Adipocyte (in vitro differentiated cells): ENCODE measurements around the gene TMPRSS13.

Experiments
- DNase-seq: peaks from one replicate; pipeline ENCODE4 v3.0.0-alpha.2; 2015; ENCODE audit warnings: low read depth
- H3K27me3 ChIP-seq: replicated peaks from 2 replicates; pipeline ENCODE4 v1.7.0; 2013; ENCODE audit warnings: mild to moderate bottlenecking, low read length, moderate library complexity; ENCODE audit not compliant: control insufficient read depth, insufficient read depth
- H3K36me3 ChIP-seq: 2 replicates; pipeline ENCODE4 v1.7.0; 2013; ENCODE audit warnings: low read length, mild to moderate bottlenecking, moderate library complexity; ENCODE audit not compliant: control insufficient read depth, insufficient read depth, severe bottlenecking
- H3K4me1 ChIP-seq: 2 replicates; pipeline ENCODE4 v1.7.0; 2013; ENCODE audit warnings: mild to moderate bottlenecking, low read length, moderate library complexity; ENCODE audit not compliant: control insufficient read depth, insufficient read depth
- H3K4me3 ChIP-seq: 2 replicates; pipeline ENCODE4 v1.7.0; 2013; ENCODE audit warnings: mild to moderate bottlenecking, low read length, moderate library complexity
- H3K9ac ChIP-seq: 2 replicates; pipeline ENCODE4 v1.7.0; 2013; ENCODE audit warnings: mild to moderate bottlenecking, low read length, moderate library complexity
- H3K9me3 ChIP-seq: 2 replicates; pipeline ENCODE4 v1.7.0; 2013; ENCODE audit warnings: mild to moderate bottlenecking, low read length, moderate library complexity; ENCODE audit not compliant: control insufficient read depth

TMPRSS13 gene

DNA sequence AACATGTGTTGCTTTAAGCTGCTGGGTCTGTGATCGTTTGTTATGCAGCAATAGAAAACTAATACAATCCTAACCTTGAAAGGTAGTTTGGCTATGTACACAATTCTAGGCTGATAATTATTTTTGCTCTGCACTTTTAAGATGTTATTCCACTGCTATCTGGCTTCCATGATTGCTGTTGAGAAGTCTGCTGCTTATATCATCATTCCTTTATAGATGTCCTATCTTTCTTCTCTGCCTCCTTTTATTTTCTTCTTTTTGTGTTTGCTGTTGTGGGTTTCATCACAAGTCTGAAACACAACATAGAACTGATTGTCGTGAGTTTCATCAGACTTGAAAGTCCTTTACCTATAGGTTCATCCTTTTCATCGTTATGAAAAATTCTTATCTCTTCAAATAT lies 76.9 kb downstream of the TMPRSS13 start:
- H3K9ac ChIP-seq = no peak overlapping the region
- no peaks in the 10 kb centered on the region for H3K36me3 ChIP-seq
- peaks cover 7% of the 10 kb centered on the region for H3K27me3 ChIP-seq
- DNase-seq = no peak
- peaks cover 20% of the 10 kb centered on the region for H3K9me3 ChIP-seq
- no peaks in the 10 kb centered on the region for H3K4me1 ChIP-seq
- H3K4me3 ChIP-seq = no peak overlapping the region

DNA sequence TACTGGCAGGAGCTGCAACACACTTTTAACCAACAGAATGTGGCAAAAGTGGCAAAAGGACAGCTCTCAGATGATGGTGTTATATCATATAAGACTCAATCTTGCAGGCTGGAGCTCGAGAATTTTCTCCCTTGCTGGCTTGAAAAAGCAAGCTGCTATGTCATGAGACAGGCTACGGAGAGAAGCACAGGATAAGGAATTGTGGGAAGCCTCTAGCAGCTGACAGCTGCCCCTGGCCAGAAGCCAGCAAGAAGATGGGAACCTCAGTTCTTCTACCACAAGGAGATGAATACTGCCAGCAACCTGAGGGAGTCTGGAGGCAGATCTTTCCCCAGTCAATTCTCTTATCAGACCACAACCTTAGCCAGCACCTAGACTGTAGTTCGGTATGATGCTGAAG lies 77.3 kb downstream of the TMPRSS13 start:
- H3K27me3 ChIP-seq = peaks cover 7% of the 10 kb centered on the region
- H3K36me3 ChIP-seq = no peaks in the 10 kb centered on the region
- no peaks in the 10 kb centered on the region for H3K4me1 ChIP-seq
- no peak overlapping the region for H3K4me3 ChIP-seq
- peaks cover 20% of the 10 kb centered on the region for H3K9me3 ChIP-seq
- H3K9ac ChIP-seq = no peak overlapping the region
- DNase-seq = no peak

DNA sequence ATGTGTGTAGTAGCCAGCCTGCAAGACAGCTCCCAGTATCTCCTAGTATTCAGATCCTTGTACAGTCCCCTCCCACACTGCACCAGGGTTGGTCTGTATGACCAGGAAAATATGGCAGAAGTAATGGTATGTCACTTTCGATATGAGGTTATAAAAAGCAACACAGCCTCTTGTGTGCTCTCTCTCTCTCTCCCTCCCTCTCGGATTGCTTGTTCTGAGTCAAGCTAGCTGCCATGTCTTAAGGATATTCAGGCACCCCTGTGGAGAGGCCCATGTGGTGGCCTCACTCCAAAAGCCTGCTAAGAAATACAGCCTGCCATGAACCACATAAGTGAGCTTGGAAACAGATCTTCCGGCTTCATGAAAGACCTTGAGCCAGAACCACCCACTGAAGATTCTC lies 78.1 kb downstream of the TMPRSS13 start:
- Histone ChIP-seq H3K27me3 (peaks cover 5% of the 10 kb centered on the region), H3K9ac (no peak overlapping the region), H3K4me3 (no peak overlapping the region), H3K4me1 (no peaks in the 10 kb centered on the region), H3K36me3 (no peaks in the 10 kb centered on the region), H3K9me3 (peaks cover 20% of the 10 kb centered on the region)
- DNase-seq = no peak
